Measurements from ENCODE around the gene TEX38. TPM values are rescaled to one million over a fixed set of nuclear protein-coding genes. Genes with fewer than 3 reads are reported as not detected.

Gene TEX38
- total RNA-seq, 3 donors from 2014 or later (not counting 1 experiment from before 2014, with no cell fraction given) = 0.26 to 0.75 TPM; not detected in 1

GRCh38 chr1:46623743-46624644 is 47.7 kb upstream of the TEX38 start:
- H3K4me3 ChIP-seq (ENCODE audit: low read length) = no peak overlapping the region
- intact Hi-C loops (cut with micrococcal nuclease) = no loop called here
- no peak overlapping the region for H3K27ac ChIP-seq (ENCODE audit: low read length)
- no peaks in the 10 kb centered on the region for H3K27me3 ChIP-seq (ENCODE audit: control insufficient read depth, insufficient read depth, low read length)
- DNase-seq (no peak), ATAC-seq (no peak)
- no peak overlapping the region for H3K27ac Mint-ChIP-seq
- no peak for TF ChIP-seq CTCF (IDR thresholded peaks at IDR 0.05)
- H3K27me3 Mint-ChIP-seq (ENCODE audit: low read depth in 2 of 2) = no peaks in the 10 kb centered on the region
- H3K36me3 ChIP-seq (ENCODE audit: control insufficient read depth, insufficient read depth, low read length) = no peaks in the 10 kb centered on the region
- H3K4me1 ChIP-seq (ENCODE audit: control insufficient read depth, insufficient read depth, low read length) = no peaks in the 10 kb centered on the region
- H3K4me1 Mint-ChIP-seq = no peaks in the 10 kb centered on the region
- no peaks in the 10 kb centered on the region for H3K9me3 ChIP-seq (ENCODE audit: control insufficient read depth, insufficient read depth, low read length)
- H3K9me3 Mint-ChIP-seq = no peaks in the 10 kb centered on the region
- H3K4me3 Mint-ChIP-seq = no peak overlapping the region
- WGBS (ENCODE audit: insufficient coverage) = 90% methylated on average over 4 of the region's 4 CpGs
- H3K36me3 Mint-ChIP-seq = no peaks in the 10 kb centered on the region

- Mint-ChIP-seq H3K9me3 (no peaks in the 10 kb centered on the region), H3K4me1 (no peaks in the 10 kb centered on the region), H3K27ac (no peak overlapping the region), H3K4me3 (no peak overlapping the region), H3K36me3 (peaks cover 19% of the 10 kb centered on the region), H3K27me3 (ENCODE audit: low read depth in 2 of 2) (no peaks in the 10 kb centered on the region)
- intact Hi-C loops (cut with micrococcal nuclease) = no loop called here
- no peak for TF ChIP-seq CTCF (IDR thresholded peaks at IDR 0.05)
- 100% methylated on average over 1 of the region's 2 CpGs for WGBS (ENCODE audit: insufficient coverage)
- Histone ChIP-seq H3K4me1 (ENCODE audit: control insufficient read depth, insufficient read depth, low read length) (no peaks in the 10 kb centered on the region), H3K27me3 (ENCODE audit: control insufficient read depth, insufficient read depth, low read length) (no peaks in the 10 kb centered on the region), H3K36me3 (ENCODE audit: control insufficient read depth, insufficient read depth, low read length) (peaks cover 27% of the 10 kb centered on the region), H3K27ac (ENCODE audit: low read length) (no peak overlapping the region), H3K4me3 (ENCODE audit: low read length) (no peak overlapping the region), H3K9me3 (ENCODE audit: control insufficient read depth, insufficient read depth, low read length) (no peaks in the 10 kb centered on the region)
- ATAC-seq (no peak), DNase-seq (no peak)
These were observed 40.9 kb upstream of the TEX38 start for GRCh38 chr1:46630719-46631118.

GRCh38 chr1:46635205-46635604 is 36.4 kb upstream of the TEX38 start:
- Mint-ChIP-seq H3K27me3 (ENCODE audit: low read depth in 2 of 2) (no peaks in the 10 kb centered on the region), H3K4me1 (no peaks in the 10 kb centered on the region), H3K27ac (no peak overlapping the region), H3K36me3 (peaks cover 26% of the 10 kb centered on the region), H3K4me3 (no peak overlapping the region), H3K9me3 (no peaks in the 10 kb centered on the region)
- no peak for TF ChIP-seq CTCF (IDR thresholded peaks at IDR 0.05)
- no peak for DNase-seq
- Histone ChIP-seq H3K36me3 (ENCODE audit: control insufficient read depth, insufficient read depth, low read length) (peaks cover 37% of the 10 kb centered on the region), H3K4me3 (ENCODE audit: low read length) (no peak overlapping the region), H3K9me3 (ENCODE audit: control insufficient read depth, insufficient read depth, low read length) (no peaks in the 10 kb centered on the region), H3K27ac (ENCODE audit: low read length) (no peak overlapping the region), H3K4me1 (ENCODE audit: control insufficient read depth, insufficient read depth, low read length) (no peaks in the 10 kb centered on the region), H3K27me3 (ENCODE audit: control insufficient read depth, insufficient read depth, low read length) (no peaks in the 10 kb centered on the region)
- intact Hi-C loops (cut with micrococcal nuclease) = no loop called here
- WGBS (ENCODE audit: insufficient coverage) = 96% methylated on average over 2 of the region's 2 CpGs
- no peak for ATAC-seq

Data from natural killer cell (primary cell).